Left forelimb (tissue), 1 donor: ENCODE data around the gene NACC2.

Experiments
- DNase-seq: peaks from one replicate; pipeline ENCODE4 v3.0.0-alpha.2; 2018; ENCODE audit warnings: low spot score

Gene NACC2

DNA sequence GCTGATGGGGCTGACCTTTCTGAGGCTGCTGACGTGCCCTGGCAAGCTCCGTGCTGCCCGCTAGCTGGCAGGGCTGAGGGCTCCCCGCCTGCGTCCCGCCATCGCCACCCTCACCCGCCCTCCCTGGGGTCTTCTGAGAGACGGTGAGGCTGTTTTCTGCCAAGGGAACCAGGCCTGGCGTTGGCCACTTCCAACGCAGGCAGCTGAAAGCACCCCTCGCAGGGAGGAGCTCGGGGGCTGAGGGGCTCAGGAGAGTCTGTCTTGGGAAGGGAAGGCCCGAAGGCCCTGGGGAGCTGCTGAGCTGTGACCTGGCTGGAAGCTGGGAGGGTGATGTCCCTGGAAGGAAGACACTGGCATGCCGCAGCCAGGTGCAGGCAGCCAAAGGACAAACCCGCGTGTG, 33.3 kb upstream of the NACC2 start:
- no peak for DNase-seq

DNA sequence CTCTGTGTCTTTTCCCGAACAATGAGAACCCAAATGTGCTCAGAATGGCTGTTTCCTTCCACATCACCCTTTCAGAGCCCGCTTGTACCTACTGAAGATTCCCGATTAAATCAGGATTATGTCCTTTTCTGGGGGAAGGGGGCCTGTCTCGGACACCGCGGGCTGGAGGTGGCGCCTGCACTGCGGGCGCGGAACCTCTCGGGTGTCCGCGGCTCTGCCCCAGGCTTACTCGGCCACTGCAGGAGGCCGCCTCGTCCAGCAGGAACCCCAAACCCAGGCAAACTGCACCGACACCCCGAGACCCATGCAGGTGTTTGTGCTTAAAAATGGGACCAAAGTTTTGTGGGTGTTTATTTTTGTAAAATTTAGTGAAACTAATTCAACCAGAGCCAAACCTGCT, 32.2 kb upstream of the NACC2 start:
- no peak for DNase-seq

DNA sequence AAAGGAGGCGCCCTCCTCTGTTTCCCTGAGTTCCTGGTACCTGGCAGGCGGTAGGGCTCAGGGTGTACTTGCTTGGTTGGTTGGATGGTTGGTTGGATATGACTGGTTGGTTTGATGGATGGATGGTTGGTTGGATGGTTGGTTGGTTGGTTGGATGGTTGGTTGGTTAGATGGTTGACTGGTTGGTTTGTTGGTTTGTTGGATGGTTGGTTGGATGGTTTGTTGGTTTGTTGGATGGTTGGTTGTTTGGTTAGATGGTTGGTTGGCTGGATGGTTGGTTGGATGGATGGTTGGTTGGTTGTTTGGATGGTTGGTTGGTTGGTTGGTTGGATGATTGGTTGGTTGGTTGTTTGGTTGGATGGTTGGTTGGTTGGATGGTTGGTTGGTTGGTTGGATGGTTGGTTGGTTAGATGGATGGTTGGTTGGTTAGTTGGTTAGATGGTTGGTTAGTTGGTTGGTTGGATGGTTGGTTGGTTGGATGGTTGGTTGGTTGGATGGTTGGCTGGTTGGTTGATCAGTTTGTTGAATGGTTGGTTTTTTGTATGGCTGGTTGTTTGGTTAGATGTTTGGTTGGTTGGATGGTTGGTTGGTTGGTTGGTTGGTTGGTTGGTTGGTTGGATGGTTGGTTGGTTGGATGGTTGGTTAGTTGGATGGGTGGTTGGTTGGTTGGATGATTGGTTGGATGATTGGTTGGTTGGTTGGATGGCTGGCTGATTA, 30.0 kb upstream of the NACC2 start:
- DNase-seq: no peak

DNA sequence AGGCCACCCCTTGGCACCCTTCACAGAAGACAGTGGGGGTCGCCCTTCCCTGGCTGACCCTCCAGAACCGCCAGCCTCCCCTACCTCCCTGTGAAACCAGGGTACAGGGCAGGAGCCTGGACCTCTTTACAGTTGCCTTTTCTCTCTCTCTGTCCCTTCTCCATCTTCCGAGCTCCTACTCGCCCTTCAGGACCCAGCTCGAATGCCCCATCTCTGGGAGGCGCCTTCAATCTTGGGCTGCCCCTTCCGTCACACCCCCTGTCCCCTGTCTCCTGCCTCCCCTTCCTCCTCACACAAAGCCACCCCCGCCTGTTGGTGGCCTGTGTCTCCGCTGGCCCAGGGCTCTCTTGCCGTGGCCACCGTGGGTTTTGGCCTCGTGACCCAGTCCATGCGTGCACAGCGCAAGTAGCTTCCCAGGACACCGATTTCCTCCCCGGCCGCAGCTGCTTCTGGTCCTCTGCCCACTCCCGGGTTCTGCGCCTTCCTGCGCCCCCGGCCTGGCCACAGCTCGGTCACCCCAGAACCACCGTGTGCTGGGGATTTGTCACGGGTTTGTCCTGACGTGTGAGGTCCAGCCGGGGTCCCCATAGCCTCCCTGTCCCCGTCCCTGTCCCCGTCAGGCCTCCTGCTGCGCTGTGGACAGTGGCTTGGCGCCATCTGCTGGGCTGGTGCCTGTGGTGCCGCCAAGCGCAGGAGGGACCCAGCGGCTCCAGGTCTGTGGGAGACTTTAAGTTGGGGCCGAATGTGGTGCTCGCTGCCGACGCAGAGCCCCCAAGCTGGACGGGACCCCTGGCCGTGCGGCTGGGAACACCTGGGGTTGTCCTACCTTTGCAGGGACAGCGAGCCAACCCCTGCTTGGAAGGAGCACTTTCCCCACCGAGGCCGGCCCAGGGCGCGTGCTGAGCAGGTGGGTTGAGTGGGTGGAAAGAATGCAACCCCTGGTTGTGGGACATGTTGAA, 27.6 kb upstream of the NACC2 start:
- DNase-seq: peak; percentile 85

DNA sequence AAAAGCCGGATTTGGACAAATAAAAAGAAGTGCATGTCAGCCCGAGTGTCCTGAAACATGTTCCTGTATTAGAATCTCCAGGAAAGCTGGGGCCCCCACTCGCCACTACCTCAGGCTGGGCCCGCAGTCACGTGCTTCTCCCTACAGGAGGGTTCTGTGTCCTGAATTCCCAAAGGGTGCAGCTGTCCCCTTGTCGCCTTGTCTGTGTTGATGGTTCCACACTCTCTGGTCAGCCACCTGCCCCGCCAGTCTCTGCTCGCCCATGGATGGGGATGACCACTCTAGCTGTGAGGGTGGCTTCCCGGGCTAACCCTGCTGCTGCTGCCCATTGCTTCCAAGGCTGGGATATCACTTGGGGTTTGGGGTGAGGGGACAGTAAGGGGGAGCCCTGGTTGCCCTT, 26.7 kb upstream of the NACC2 start:
- no peak for DNase-seq

DNA sequence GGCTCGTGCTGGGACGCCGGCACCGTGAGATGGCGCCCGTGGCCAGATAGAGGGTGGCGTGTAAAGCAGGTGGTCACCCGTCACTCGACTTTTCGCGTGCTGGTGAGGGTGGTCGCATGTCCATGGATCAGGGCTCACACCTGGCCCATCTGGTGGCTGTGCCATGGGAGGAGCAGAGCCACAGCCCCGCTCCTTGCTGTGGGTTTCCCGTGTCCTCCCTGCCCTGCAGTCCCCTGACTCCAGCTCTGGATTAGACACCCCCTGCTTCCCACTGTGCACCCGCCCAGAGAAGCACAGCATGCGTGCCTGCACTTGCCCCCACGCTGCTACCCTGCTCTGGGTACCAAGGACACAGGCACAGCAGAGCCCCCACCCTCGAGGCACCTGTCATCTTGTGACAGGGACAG, 25.4 kb upstream of the NACC2 start:
- DNase-seq: no peak

DNA sequence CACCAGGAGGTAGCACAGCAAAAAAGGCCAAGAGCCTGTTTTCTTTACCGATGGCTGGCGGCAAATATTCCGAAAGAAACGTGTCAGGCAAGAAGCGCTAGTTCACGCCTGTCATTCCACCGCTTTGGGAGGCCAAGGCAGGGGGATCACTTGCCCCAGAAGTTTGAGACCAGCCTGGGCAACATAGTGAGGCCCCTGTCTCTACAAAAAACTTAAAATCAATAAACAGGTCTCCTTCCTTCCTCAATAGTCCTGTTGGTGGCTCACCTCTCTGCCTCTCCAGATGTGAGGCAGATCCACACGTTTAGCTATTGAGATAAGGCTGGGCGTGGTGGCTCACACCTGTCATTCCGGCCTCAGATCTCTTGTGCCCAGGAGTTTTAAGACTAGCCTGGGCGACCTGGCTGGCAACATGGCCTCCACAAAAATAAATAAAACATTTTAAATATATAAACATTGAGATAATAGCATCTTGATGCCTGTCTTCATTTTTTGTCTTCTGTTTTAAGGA, 24.8 kb upstream of the NACC2 start:
- DNase-seq: no peak

DNA sequence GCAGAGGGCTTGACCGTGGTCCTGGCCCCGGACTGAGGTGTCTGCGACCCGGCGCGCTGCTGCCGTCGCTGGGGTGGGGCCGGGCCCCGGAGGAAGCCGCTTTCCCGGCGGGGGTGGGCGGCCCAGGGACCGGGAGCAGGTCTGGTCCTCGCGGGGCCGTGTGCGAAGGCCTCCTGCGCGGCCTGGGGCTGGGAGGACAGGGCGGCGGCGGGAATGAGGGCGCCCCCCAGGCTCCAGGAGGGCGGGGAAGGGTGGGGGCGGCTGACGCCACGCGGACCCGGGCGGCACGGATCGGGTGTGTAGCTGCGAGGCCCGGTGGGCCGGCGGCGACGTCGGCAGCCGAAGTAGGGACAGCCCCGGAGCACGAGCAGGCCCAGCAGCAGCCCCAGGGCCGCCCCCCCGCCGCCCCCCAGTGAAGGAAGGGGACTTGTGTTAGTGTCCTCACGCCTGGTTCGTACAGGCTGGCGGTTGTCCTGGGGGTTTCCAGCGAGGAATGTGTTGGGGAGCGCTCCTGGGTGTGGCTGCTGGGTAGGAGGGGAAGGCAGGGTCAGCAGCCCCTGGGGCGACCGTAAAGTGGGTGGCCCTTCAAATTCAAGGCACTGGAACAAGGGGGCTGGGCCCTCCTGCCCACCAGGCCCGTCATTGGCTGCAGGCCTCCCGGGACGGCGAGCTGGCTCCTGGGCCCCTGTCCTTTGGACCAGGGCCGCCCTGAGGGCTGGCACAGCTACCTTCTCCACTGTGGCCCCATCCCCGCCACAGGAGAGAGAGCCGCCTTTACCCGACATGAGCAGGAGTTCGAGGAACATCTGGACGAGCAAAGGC, 24.2 kb upstream of the NACC2 start:
- DNase-seq: no peak

DNA sequence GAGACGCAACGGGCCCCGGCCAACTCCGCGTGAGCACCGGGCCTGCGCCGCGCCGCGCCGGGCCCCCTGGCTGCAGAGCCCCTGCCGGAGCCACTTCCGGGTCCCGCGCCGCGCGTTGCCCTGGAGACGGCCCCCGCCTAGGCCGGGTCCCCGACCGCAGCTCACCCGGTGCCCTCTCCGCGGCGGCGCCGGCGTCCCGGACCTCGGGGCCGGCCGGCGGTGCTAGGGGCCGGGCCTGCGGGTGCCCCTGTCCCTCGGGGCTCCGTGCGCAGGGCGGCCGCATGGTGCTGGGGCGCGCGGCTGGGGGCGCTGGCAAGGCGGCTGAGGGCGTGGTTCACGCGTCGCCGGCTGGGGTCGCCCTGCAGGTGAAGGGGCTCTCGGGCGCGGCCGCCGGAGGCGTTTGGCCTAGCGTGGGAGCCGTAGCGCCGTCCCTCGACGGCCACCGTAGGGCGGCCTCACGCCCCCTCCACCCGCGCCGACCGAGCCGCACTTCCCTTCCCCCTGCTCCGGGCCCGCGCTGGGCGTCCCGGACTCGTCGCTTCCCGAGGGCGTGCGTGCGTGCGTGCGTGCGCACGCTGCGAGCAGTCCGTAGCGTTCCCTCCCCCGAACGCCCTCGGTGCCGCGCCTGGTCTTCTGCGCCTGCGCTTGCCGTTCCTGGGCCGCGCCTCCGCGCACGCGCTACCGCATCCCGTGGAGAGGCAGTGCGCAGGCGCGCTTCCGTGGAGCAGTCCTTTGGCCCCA, 23.4 kb upstream of the NACC2 start, which contains the start of gene TMEM250:
TMEM250 (minus strand) TSS at position 556 of the 741 bp plus-strand sequence. CDS start 1,975 bp downstream, outside the sequence.
- peak; percentile 98 for DNase-seq

DNA sequence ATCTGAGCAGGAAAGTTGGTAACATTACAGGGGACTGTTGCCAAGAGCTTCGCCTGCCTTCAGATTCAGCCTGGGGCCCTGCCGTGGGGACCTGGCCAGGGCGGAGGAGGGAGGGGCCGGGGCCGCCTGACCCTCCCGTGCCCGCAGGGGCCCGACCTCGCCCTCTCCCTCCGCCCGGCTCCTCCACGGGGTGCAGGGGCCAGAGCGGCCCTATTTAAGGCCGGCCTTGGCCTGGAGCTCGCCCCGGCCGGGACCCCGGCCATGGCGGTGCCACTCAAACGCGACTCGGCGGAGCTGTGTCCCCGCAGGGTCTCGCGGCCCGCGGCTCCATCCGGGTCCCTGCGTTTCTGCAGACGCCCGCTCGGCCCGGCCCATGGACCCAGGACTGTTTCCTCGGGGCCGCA, 22.8 kb upstream of the NACC2 start:
- no peak for DNase-seq

DNA sequence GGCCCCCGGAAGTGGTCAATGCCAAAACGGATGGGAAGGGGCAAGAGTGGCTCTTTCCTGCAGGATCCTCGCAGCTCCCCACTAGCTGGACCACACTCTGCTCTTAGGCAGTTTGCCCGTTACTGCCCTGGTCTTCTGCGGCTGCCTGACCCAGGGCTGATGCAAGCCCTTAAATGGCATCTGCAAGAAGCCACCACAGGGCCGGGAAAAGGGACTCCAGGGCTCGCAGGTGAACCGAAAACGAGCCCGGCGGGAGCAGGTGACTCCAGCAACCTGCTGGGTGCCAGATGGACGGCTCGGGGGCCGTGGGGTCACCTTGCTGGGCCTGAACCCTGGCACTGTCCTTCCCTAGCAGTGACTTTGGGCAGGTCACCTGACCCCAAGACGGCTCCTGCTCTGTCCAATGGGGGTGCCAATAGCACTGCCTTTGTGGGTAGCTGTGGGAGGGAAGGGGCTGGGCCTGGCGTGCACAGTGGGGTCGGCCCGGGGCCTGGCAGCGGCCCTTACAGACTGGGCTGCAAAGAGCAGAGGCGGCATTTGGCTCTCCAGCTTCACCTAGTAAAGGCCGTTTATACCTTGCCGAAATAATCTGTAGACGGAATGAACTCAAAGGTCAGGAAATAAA, 22.3 kb upstream of the NACC2 start:
- no peak for DNase-seq

DNA sequence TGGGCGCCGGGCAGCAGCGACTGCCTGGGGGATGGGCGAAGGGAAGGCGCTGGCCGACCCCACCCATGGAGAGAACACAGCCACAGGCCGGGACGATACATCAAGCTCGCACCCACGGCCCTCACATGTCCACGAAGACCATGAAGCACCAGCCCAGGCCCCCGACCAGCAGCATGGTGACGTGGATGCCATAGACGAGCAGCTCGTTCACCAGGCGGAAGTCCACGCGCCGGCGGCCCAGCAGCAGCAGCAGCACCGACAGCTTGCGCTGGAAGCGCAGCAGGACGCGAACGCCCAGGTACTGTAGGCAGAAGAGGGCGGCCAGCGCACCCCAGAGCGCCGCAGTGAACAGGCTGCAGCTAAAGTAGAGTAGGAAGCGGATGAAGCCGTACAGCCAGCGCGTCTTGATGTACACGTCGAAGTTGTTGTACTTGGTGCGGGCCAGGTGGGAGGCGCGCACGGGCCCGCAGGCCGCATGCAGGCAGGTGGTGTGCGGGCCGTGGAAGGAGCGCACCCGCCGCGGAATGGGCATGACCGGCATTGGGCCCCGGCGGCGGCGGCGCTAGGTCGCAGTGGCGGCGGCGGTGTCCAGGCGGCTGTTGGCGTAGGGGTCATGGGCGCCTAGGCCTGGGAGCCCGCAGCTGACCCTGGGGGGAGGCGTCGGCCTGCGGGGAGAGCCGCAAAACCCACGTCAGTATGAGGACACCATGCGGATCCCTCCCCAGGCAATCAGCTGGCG, 21.4 kb upstream of the NACC2 start:
- no peak for DNase-seq

DNA sequence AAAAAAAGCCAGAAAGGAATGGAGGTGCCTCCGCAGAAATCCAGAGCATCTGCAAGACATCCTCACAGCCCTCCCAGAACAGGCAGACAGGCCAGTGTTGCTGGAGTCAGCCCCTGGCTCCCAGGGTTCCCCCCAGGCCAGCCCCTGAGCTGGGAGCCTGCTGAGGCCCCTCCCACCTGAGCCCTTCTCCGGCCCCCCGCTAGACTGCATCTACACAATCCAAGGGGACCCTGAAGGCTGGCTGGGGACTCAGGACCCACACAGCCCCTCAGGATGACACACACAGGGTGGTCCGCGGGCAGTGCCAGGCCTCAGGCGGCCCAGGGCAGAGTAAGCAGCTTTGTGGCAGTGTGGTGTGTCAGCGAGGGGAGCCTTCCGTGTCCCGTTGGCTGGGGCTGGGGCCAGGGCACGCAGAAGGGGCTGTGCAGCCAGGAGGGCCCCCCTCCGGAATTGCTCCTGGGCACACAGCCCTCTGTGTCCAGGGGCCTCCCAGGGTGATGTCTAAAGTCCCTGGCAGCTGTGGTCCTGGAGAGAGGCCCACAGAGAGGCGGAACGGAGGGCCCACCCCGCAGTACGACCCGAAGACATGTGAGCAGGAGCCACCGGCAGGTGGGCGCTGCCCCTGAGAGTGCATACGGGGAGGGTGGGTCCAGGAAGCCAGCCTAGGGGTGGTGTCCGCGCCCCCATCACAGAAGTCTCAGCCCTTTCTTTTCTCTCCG, 20.7 kb upstream of the NACC2 start:
- no peak for DNase-seq

DNA sequence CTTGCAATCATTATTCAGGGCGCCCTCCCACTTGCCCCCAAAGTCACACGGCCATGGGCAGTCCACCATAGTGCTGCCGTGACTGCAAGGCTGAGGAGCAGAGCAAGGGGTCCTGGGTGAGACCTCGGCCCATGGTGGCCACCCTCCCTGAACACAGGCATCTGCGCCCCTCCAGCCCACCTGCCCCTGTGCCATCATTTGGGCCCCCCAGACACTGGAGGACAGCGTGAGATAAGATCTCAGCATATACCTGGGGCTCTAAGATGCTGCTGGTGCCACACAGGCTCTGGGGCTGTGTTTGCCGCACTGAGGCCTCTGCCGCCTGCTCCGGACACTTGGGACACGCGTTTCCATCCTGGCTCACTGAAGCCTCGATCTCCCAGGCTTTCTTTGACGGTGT, 20.1 kb upstream of the NACC2 start:
- no peak for DNase-seq

DNA sequence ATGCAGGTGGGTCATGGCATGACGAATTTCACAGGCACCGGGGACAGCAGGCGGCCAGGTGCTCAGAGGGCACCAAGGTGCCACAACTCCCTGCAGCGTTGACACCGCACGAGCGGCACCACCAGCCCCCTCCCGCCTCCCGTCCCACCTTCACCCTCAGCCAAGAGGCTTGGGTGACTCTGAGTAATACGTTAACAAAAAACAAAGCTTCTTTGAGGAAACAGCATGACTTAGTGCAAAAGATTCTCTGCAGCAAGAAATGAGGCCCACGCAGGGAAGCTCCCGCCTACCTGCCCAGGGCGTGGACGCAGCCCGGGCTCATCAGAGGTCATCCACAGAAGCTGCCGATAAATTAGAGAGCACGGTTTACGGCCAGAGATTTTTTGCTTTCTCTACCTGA, 19.5 kb upstream of the NACC2 start:
- DNase-seq: no peak

DNA sequence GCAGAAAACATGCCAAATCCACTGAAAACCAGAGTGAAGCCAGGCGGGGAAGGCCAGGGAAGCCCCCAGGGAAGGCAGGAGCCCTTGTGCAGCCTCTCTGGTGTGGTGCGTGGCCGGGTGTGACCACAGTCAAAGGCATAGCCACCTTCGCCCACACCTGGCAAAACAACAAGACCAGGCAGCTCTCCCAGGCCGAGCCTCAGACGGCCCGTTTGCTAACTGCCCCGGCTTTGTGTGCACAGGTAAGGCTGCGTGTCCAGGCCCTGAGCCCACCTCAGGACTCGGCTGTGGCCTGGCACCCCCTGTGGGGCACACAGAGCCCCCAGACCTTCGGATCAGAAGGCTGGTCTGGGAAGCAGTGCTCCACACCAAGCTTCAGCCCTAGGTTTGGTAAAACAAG, 17.5 kb upstream of the NACC2 start:
- no peak for DNase-seq

DNA sequence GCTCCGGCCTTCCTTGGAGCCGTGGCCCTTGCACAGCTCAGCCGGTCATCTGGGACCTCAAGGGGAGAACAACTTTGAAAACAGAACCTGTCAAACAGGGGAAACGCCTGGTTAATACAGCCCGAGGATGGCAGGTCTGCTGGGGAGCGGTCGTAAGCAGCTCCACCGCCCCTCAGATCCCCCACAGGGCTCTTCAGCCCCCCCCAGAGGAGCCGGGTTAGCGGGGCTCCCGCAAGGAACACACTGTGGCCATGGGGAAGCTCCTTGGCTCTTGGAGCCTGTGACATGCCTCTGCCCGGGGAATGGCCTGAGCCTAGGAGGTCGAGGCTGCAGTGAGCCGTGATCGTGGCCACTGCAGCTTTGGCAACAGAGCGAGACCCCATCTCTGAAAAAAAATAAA, 16.8 kb upstream of the NACC2 start:
- no peak for DNase-seq

DNA sequence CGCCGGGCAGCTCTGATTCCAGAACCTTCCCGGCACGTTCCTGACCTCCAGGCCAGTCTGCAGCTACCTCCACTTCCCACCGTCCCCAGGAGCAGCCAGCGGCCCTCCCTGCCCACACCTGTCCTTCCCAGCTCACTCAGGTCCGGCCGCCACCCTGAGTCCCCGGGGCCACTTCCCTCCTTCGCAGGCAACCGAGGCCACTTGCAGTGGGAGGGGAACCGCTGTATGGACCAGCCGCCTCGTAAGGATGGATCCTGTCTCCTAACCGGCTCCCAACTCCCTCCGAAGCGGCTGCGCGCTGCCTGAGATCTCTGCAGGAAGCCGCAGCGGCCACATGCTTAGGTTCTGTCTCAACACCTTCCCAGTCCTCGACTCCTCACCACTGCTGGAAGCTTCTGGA, 16.1 kb upstream of the NACC2 start:
- DNase-seq: no peak
